ENCODE measurements around the gene CHAT. TPM values are rescaled to one million over a fixed set of nuclear protein-coding genes. Genes with fewer than 3 reads are reported as not detected.

The CHAT gene
- total RNA-seq, 1 experiment from 2014 or later, result not detected

GRCh38 chr10:49688261-49688846, 74.5 kb downstream of the CHAT start:
- DNase-seq (ENCODE audit: low read depth, low spot score) (no peak), ATAC-seq (no peak)
- Histone ChIP-seq H3K27me3 (ENCODE audit: control insufficient read depth, insufficient read depth, low read length) (peaks cover 11% of the 10 kb centered on the region), H3K9me3 (ENCODE audit: control insufficient read depth, insufficient read depth, low read depth, low read length) (no peaks in the 10 kb centered on the region), H3K36me3 (ENCODE audit: control insufficient read depth, insufficient read depth, low read length) (no peaks in the 10 kb centered on the region), H3K4me1 (ENCODE audit: control insufficient read depth, insufficient read depth, low read length) (no peaks in the 10 kb centered on the region), H3K4me3 (ENCODE audit: low read depth in 2 of 2, low read length in 2 of 2) (no peak overlapping the region), H3K27ac (ENCODE audit: low read length) (no peak overlapping the region)
- CTCF ChIA-PET, result no interaction called here
- in situ Hi-C loops (cut with HindIII; ENCODE audit: low pct_unique_long_range_greater_than_20kb, low sequenced_read_pairs), result no loop called here
- TF ChIP-seq CTCF (IDR thresholded peaks at IDR 0.05) (no peak), POLR2AphosphoS5 (IDR thresholded peaks at IDR 0.05; ENCODE audit: low read depth, low read length) (no peak), REST (IDR thresholded peaks at IDR 0.05; ENCODE audit: insufficient read depth in 1 of 2, low read depth in 2 of 2, low read length in 1 of 2) (no peak), SIN3A (IDR thresholded peaks at IDR 0.05; ENCODE audit: borderline replicate concordance, insufficient read depth, low read depth, low read length) (no peak)
- POLR2A ChIA-PET, result no interaction called here
- BruUV-seq (replicated peaks), result no TSS peak
- intact Hi-C loops (cut with micrococcal nuclease; ENCODE audit: unreplicated experiment), result no loop called here

- ChIA-PET CTCF (no interaction called here), POLR2A (no interaction called here)
These were observed 75.1 kb downstream of the CHAT start for GRCh38 chr10:49688920-49689319.

More at GRCh38 chr10:49688920-49689319, 75.1 kb downstream of the CHAT start:
- no peak for TF ChIP-seq REST (IDR thresholded peaks at IDR 0.05; ENCODE audit: insufficient read depth in 1 of 2, low read depth in 2 of 2, low read length in 1 of 2)
- no peak for TF ChIP-seq SIN3A (IDR thresholded peaks at IDR 0.05; ENCODE audit: borderline replicate concordance, insufficient read depth, low read depth, low read length)
- TF ChIP-seq POLR2AphosphoS5 (IDR thresholded peaks at IDR 0.05; ENCODE audit: low read depth, low read length), result no peak
- no peak for TF ChIP-seq CTCF (IDR thresholded peaks at IDR 0.05)
- no peak for TF ChIP-seq TCF7L2 (IDR thresholded peaks at IDR 0.05; ENCODE audit: low read depth, low read length)
- no peak for ATAC-seq
- H3K36me3 ChIP-seq (ENCODE audit: control insufficient read depth, insufficient read depth, low read length), result no peaks in the 10 kb centered on the region
- no peak for DNase-seq (ENCODE audit: low read depth, low spot score)
- H3K4me3 ChIP-seq (ENCODE audit: low read depth in 2 of 2, low read length in 2 of 2), result no peak overlapping the region
- no peaks in the 10 kb centered on the region for H3K4me1 ChIP-seq (ENCODE audit: control insufficient read depth, insufficient read depth, low read length)
- BruUV-seq (replicated peaks), result no TSS peak
- in situ Hi-C loops (cut with HindIII; ENCODE audit: low pct_unique_long_range_greater_than_20kb, low sequenced_read_pairs), result no loop called here
- H3K9me3 ChIP-seq (ENCODE audit: control insufficient read depth, insufficient read depth, low read depth, low read length), result no peaks in the 10 kb centered on the region
- peaks cover 12% of the 10 kb centered on the region for H3K27me3 ChIP-seq (ENCODE audit: control insufficient read depth, insufficient read depth, low read length)
- no peak overlapping the region for H3K27ac ChIP-seq (ENCODE audit: low read length)
- intact Hi-C loops (cut with micrococcal nuclease; ENCODE audit: unreplicated experiment), result no loop called here

All from Panc1 (cell line).